Measurements from ENCODE around the gene CTTNBP2NL. TPM values are rescaled to one million over a fixed set of nuclear protein-coding genes. Genes with fewer than 3 reads are reported as not detected.
"Not testable (repeated sequence)": the region's sequence is repeated elsewhere in the genome, so short reads cannot be mapped to it uniquely, and the experiment has no call there.

Gene CTTNBP2NL
- total RNA-seq, 2 donors from 2014 or later, result 32.5 to 66.5 TPM

GRCh38 chr1:112429749-112430148 is 33.7 kb downstream of the CTTNBP2NL start:
- Histone ChIP-seq H3K27ac (no peak overlapping the region), H3K4me1 (ENCODE audit: control insufficient read depth in 1 of 2, low read depth in 2 of 2) (peaks cover 0 to 8% of the 10 kb centered on the region in 2 donors), H3K4me3 (no peak overlapping the region), H3K36me3 (no peaks in the 10 kb centered on the region), H3K9me3 (no peaks in the 10 kb centered on the region), H3K27me3 (replicated peaks; ENCODE audit: insufficient read depth) (no peaks in the 10 kb centered on the region)
- TF ChIP-seq CTCF (IDR thresholded peaks at IDR 0.05), result no peak
- no peak for DNase-seq (ENCODE audit: low spot score)
- ATAC-seq (ENCODE audit: insufficient number of reproducible peaks, low FRiP score, low read depth), result no peak

- no peak for ATAC-seq (ENCODE audit: insufficient number of reproducible peaks, low FRiP score, low read depth)
- H3K4me3 ChIP-seq, result no peak overlapping the region
- no peak for TF ChIP-seq CTCF (IDR thresholded peaks at IDR 0.05)
- peak overlapping the region in 1 of 2 donors; percentile 6 for H3K27ac ChIP-seq
- no peak for DNase-seq (ENCODE audit: low spot score)
- H3K36me3 ChIP-seq, result no peaks in the 10 kb centered on the region
- H3K4me1 ChIP-seq (ENCODE audit: control insufficient read depth in 1 of 2, low read depth in 2 of 2), result peaks cover 6 to 11% of the 10 kb centered on the region in 2 donors
- no peaks in the 10 kb centered on the region for H3K9me3 ChIP-seq
- H3K27me3 ChIP-seq (replicated peaks; ENCODE audit: insufficient read depth), result no peaks in the 10 kb centered on the region
These were observed 35.0 kb downstream of the CTTNBP2NL start for GRCh38 chr1:112431038-112431437.

- H3K36me3 ChIP-seq, result no peaks in the 10 kb centered on the region
- H3K9me3 ChIP-seq, result no peaks in the 10 kb centered on the region
- no peak for ATAC-seq (ENCODE audit: insufficient number of reproducible peaks, low FRiP score, low read depth)
- H3K27me3 ChIP-seq (replicated peaks; ENCODE audit: insufficient read depth), result no peaks in the 10 kb centered on the region
- H3K4me1 ChIP-seq (ENCODE audit: control insufficient read depth in 1 of 2, low read depth in 2 of 2), result peaks cover 21 to 28% of the 10 kb centered on the region in 2 donors
- no peak for TF ChIP-seq CTCF (IDR thresholded peaks at IDR 0.05)
- DNase-seq (ENCODE audit: low spot score), result no peak
- no peak overlapping the region for H3K4me3 ChIP-seq
- peak overlapping the region in 1 of 2 donors; percentile 19 for H3K27ac ChIP-seq
These were observed 39.4 kb downstream of the CTTNBP2NL start for GRCh38 chr1:112435448-112435847.

- DNase-seq (ENCODE audit: low spot score) (no peak), ATAC-seq (ENCODE audit: insufficient number of reproducible peaks, low FRiP score, low read depth) (no peak)
- peaks cover 21 to 28% of the 10 kb centered on the region in 2 donors for H3K4me1 ChIP-seq (ENCODE audit: control insufficient read depth in 1 of 2, low read depth in 2 of 2)
- no peak overlapping the region for H3K27ac ChIP-seq
- H3K9me3 ChIP-seq, result no peaks in the 10 kb centered on the region
- no peak overlapping the region for H3K4me3 ChIP-seq
- no peak for TF ChIP-seq CTCF (IDR thresholded peaks at IDR 0.05)
- H3K27me3 ChIP-seq (replicated peaks; ENCODE audit: insufficient read depth), result no peaks in the 10 kb centered on the region
- no peaks in the 10 kb centered on the region for H3K36me3 ChIP-seq
These were observed 40.6 kb downstream of the CTTNBP2NL start for GRCh38 chr1:112436384-112437156.

GRCh38 chr1:112438156-112438555 is 42.1 kb downstream of the CTTNBP2NL start:
- not testable (repeated sequence) for H3K36me3 ChIP-seq; H3K4me3 ChIP-seq; DNase-seq (ENCODE audit: low spot score); H3K27ac ChIP-seq; H3K9me3 ChIP-seq; ATAC-seq (ENCODE audit: insufficient number of reproducible peaks, low FRiP score, low read depth); H3K27me3 ChIP-seq (replicated peaks; ENCODE audit: insufficient read depth)
- H3K4me1 ChIP-seq (ENCODE audit: control insufficient read depth in 1 of 2, low read depth in 2 of 2), result peaks cover 21 to 28% of the 10 kb centered on the region in 2 donors

Measured in thoracic aorta (tissue), 2 donors.